ENCODE measurements around the gene DIO3. TPM values are rescaled to one million over a fixed set of nuclear protein-coding genes. Genes with fewer than 3 reads are reported as not detected.

DIO3 gene
- total RNA-seq, 2 donors from 2014 or later: not detected

GRCh38 chr14:101601606-101602465 is 40.5 kb downstream of the DIO3 start:
- Mint-ChIP-seq H3K36me3 (ENCODE audit: insufficient read depth in 2 of 2) (peaks cover 0 to 4% of the 10 kb centered on the region in 2 donors), H3K4me3 (no peak overlapping the region), H3K27me3 (ENCODE audit: low read depth) (peaks cover 19% of the 10 kb centered on the region), H3K4me1 (ENCODE audit: low read depth) (peaks cover 17% of the 10 kb centered on the region), H3K9me3 (peaks cover 2 to 3% of the 10 kb centered on the region in 2 donors), H3K27ac (no peak overlapping the region)
- DNase-seq (no peak), ATAC-seq (replicated peaks in 1 of 2) (no peak)

DNA sequence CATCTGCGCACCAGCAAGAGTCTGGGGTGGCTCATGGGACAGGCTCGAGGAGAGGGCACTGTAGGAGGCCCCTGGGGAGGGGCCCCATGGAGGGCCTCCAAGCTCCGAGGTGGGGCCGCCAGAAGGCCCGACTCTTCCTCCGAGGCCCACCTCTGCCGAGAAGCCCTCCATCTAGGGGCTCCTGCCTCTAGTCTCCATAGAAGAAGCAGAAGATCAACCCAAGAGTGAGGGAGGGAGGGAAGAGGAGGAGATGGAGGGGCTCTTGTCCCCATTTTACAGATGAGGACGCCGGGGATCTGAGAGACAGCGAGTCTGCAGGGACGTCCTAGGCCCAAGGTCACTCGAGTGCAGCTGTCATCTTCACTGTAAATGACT is 41.2 kb downstream of the DIO3 start:
- Mint-ChIP-seq H3K36me3 (ENCODE audit: insufficient read depth in 2 of 2) (peaks cover 0 to 4% of the 10 kb centered on the region in 2 donors), H3K4me1 (ENCODE audit: low read depth) (peaks cover 14% of the 10 kb centered on the region), H3K27me3 (ENCODE audit: low read depth) (peaks cover 20% of the 10 kb centered on the region), H3K9me3 (peaks cover 2 to 3% of the 10 kb centered on the region in 2 donors), H3K27ac (no peak overlapping the region), H3K4me3 (no peak overlapping the region)
- no peak for DNase-seq
- no peak for ATAC-seq (replicated peaks in 1 of 2)

DNA sequence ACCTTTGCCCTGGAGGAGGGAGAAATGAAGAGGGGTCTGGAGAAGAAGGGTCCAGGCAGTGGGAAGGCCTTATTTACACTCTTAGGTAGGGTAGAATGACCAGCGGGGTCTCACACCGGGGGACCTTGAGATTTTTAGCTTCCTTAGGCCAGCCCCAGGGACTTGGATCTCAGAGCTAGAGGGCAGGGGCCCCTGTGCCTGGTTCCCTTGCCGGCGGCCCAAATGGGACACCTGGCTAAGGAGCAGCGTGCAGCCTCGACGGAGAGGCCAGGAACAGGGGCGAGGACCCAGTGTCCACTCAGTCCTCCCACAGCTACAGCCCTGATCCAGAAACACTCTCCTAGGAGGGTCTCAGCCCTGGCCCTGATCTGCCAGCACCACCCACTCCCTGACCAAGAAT is 41.8 kb downstream of the DIO3 start:
- Mint-ChIP-seq H3K27ac (no peak overlapping the region), H3K4me3 (no peak overlapping the region), H3K4me1 (ENCODE audit: low read depth) (peaks cover 9% of the 10 kb centered on the region), H3K36me3 (ENCODE audit: insufficient read depth in 2 of 2) (no peaks in the 10 kb centered on the region), H3K9me3 (no peaks in the 10 kb centered on the region), H3K27me3 (ENCODE audit: low read depth) (peaks cover 24% of the 10 kb centered on the region)
- no peak for ATAC-seq (replicated peaks in 1 of 2)
- no peak for DNase-seq

- Mint-ChIP-seq H3K36me3 (ENCODE audit: insufficient read depth in 2 of 2) (no peaks in the 10 kb centered on the region), H3K27me3 (ENCODE audit: low read depth) (peaks cover 34% of the 10 kb centered on the region), H3K4me1 (ENCODE audit: low read depth) (no peaks in the 10 kb centered on the region), H3K9me3 (no peaks in the 10 kb centered on the region), H3K4me3 (no peak overlapping the region), H3K27ac (no peak overlapping the region)
- ATAC-seq (replicated peaks in 1 of 2) (no peak), DNase-seq (no peak)
Observed at GRCh38 chr14:101604228-101604934, 43.1 kb downstream of the DIO3 start.

- H3K27me3 Mint-ChIP-seq (ENCODE audit: low read depth): peaks cover 39% of the 10 kb centered on the region
- no peak overlapping the region for H3K27ac Mint-ChIP-seq
- no peaks in the 10 kb centered on the region for H3K4me1 Mint-ChIP-seq (ENCODE audit: low read depth)
- no peaks in the 10 kb centered on the region for H3K36me3 Mint-ChIP-seq (ENCODE audit: insufficient read depth in 2 of 2)
- no peak for DNase-seq
- ATAC-seq (replicated peaks in 1 of 2): no peak
- no peak overlapping the region for H3K4me3 Mint-ChIP-seq
- no peaks in the 10 kb centered on the region for H3K9me3 Mint-ChIP-seq
Observed at GRCh38 chr14:101604935-101605780, 43.9 kb downstream of the DIO3 start.

DNA sequence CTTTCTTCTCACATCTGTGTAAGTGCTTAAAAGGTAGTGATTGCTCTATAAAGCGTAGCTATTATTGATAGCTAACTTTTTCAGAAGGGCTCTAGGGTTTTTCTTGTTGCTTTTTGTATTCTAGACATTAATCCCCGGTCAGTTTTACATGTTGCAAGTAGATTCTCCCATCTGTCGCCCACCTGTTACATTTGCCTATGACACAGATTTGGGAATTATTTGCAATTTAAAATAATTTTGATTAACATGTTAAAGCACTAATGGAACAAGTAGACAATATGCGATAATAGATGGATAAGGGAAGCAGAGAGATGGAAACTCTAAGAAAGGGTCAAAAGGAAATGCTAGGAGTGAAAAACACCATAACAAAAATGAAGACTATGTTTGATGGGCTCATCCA is 44.5 kb downstream of the DIO3 start:
- Mint-ChIP-seq H3K27ac (no peak overlapping the region), H3K4me3 (no peak overlapping the region)
- no peak for ATAC-seq (replicated peaks in 1 of 2)

More for the DNA sequence above, 44.5 kb downstream of the DIO3 start:
- Mint-ChIP-seq H3K27me3 (ENCODE audit: low read depth) (peaks cover 44% of the 10 kb centered on the region), H3K36me3 (ENCODE audit: insufficient read depth in 2 of 2) (no peaks in the 10 kb centered on the region), H3K4me1 (ENCODE audit: low read depth) (no peaks in the 10 kb centered on the region), H3K9me3 (no peaks in the 10 kb centered on the region)
- DNase-seq: no peak

Other genes starting within 250 kb of the DIO3 start
- gene PPP2R5C, start 200.2 kb downstream of the DIO3 start, total RNA-seq: 100 to 1,000 TPM; 317 to 370 TPM